MCF 10A (cell line): ENCODE measurements around the gene FGF4. TPM values are rescaled to one million over a fixed set of nuclear protein-coding genes. Genes with fewer than 3 reads are reported as not detected.
A peak's percentile ranks its signal among the peaks of the same experiment; 100 is the strongest.

ENCODE experiments used
- BruUV-seq: library from RNA; stranded (reverse); fragments of 400-500 nt; replicated peaks from 2 replicates; lab custom pipeline; 2021; lab: Mats Ljungman, UMichigan
- CTCF ChIA-PET: fragments of 300-600 bp; sonication (Branson Sonifier 250); formaldehyde crosslinking; extraction: SDS; loops from one replicate; lab custom pipeline; 2021; ENCODE audit warnings: antibody characterized with exemption, inconsistent platforms; lab: Yijun Ruan, JAX
- POLR2A ChIA-PET: fragments of 300-600, 350-650 bp; sonication (Branson Sonifier 250); formaldehyde crosslinking; extraction: SDS; loops from one replicate; lab custom pipeline; 2020; ENCODE audit warnings: antibody characterized with exemption, inconsistent platforms; lab: Yijun Ruan, JAX
- DNase-seq: peaks from one replicate; pipeline ENCODE4 v3.0.0-alpha.2; 2018; ENCODE audit not compliant: unreplicated experiment
- H3K27ac Mint-ChIP-seq: one replicate; pipeline ENCODE4 v1.8.0; 2022; ENCODE audit warnings: mild to moderate bottlenecking, low read depth, mixed read lengths; ENCODE audit not compliant: unreplicated experiment
- H3K27me3 Mint-ChIP-seq: one replicate; pipeline ENCODE4 v1.8.0; 2022; ENCODE audit warnings: mixed read lengths; ENCODE audit not compliant: insufficient read depth, unreplicated experiment
- H3K36me3 Mint-ChIP-seq: one replicate; pipeline ENCODE4 v1.8.0; 2022; ENCODE audit warnings: mild to moderate bottlenecking, moderate library complexity, mixed read lengths; ENCODE audit not compliant: insufficient read depth, unreplicated experiment
- H3K4me1 Mint-ChIP-seq: one replicate; pipeline ENCODE4 v1.8.0; 2022; ENCODE audit warnings: mixed read lengths; ENCODE audit not compliant: insufficient read depth, unreplicated experiment
- H3K4me3 Mint-ChIP-seq: one replicate; pipeline ENCODE4 v1.8.0; 2022; ENCODE audit warnings: mild to moderate bottlenecking, moderate library complexity, mixed read lengths; ENCODE audit not compliant: unreplicated experiment
- H3K9me3 Mint-ChIP-seq: one replicate; pipeline ENCODE4 v1.8.0; 2022; ENCODE audit warnings: mixed read lengths; ENCODE audit not compliant: unreplicated experiment
- CTCF ChIP-seq: fragments of 200-600 bp; IDR thresholded peaks from one replicate; pipeline ENCODE4 v1.8.0; 2022; ENCODE audit warnings: antibody characterized with exemption, mild to moderate bottlenecking; ENCODE audit not compliant: unreplicated experiment
- intact Hi-C: fragments of 100-400 bp; cut with micrococcal nuclease; formaldehyde crosslinking; loops from 2 replicates; pipeline ENCODE4 v1.14.1; 2022
- total RNA-seq: library from RNA; stranded (reverse); gene quantifications from 2 replicates; pipeline ENCODE4 v1.2.3, GENCODE V29; 2022

The FGF4 gene
- total RNA-seq, 1 experiment from 2014 or later, result not detected

- ChIA-PET CTCF (no interaction called here), POLR2A (interaction anchor here (0.5 kb wide), 1 partner anchor 129 kb away, joined by 3 read pairs; no protein-coding TSS in a partner anchor)
- Mint-ChIP-seq H3K27me3 (peaks cover 75% of the 10 kb centered on the region), H3K27ac (no peak overlapping the region), H3K4me3 (no peak overlapping the region), H3K9me3 (no peaks in the 10 kb centered on the region), H3K4me1 (no peaks in the 10 kb centered on the region), H3K36me3 (no peaks in the 10 kb centered on the region)
- no peak for DNase-seq
- intact Hi-C loops, result no loop called here
- TF ChIP-seq CTCF, result no peak
- BruUV-seq, result no TSS peak
Observed at GRCh38 chr11:69726019-69726418, 49.1 kb downstream of the FGF4 start.

GRCh38 chr11:69721745-69722144 is 53.4 kb downstream of the FGF4 start:
- Mint-ChIP-seq H3K4me1 (no peaks in the 10 kb centered on the region), H3K9me3 (no peaks in the 10 kb centered on the region), H3K36me3 (no peaks in the 10 kb centered on the region), H3K27ac (no peak overlapping the region), H3K27me3 (peaks cover 64% of the 10 kb centered on the region), H3K4me3 (no peak overlapping the region)
- intact Hi-C loops, result no loop called here
- peak; percentile 31 for TF ChIP-seq CTCF
- peak; percentile 19 for DNase-seq
- no TSS peak for BruUV-seq
- CTCF ChIA-PET, result no interaction called here
- POLR2A ChIA-PET, result no interaction called here

GRCh38 chr11:69721106-69721505 is 54.0 kb downstream of the FGF4 start:
- peaks cover 64% of the 10 kb centered on the region for H3K27me3 Mint-ChIP-seq
- no peaks in the 10 kb centered on the region for H3K9me3 Mint-ChIP-seq
- intact Hi-C loops, result no loop called here
- BruUV-seq, result no TSS peak
- DNase-seq, result no peak
- H3K36me3 Mint-ChIP-seq, result no peaks in the 10 kb centered on the region
- H3K4me3 Mint-ChIP-seq, result no peak overlapping the region
- no peaks in the 10 kb centered on the region for H3K4me1 Mint-ChIP-seq
- ChIA-PET CTCF (interaction anchor here (0.5 to 1.2 kb wide), 3 partner anchors 23 to 475 kb away, joined by 3 to 5 read pairs (median 3); no protein-coding TSS in a partner anchor), POLR2A (no interaction called here)
- H3K27ac Mint-ChIP-seq, result no peak overlapping the region
- TF ChIP-seq CTCF, result no peak

Other genes starting within 250 kb of the FGF4 start
- gene CCND1, start 134.2 kb downstream of the FGF4 start, total RNA-seq, result 96.6 and 106 TPM in 2 replicates
- gene LTO1, start 100.0 kb downstream of the FGF4 start, total RNA-seq, result 31.5 and 34.2 TPM in 2 replicates
- not detected in 2 replicates for gene FGF19, start 71.3 kb downstream of the FGF4 start, total RNA-seq
- not detected in 2 replicates for gene FGF3, start 44.1 kb upstream of the FGF4 start, total RNA-seq